NCI-H1417 (cell line): ENCODE data around the gene PARD3.
"Not testable (repeated sequence)": the region's sequence is repeated elsewhere in the genome, so short reads cannot be mapped to it uniquely, and the experiment has no call there.

ENCODE experiments used
- DNase-seq, 3 experiments: peaks; one replicate each; lab custom pipeline; 2025; lab: John Stamatoyannopoulos, UW

PARD3 gene

DNA sequence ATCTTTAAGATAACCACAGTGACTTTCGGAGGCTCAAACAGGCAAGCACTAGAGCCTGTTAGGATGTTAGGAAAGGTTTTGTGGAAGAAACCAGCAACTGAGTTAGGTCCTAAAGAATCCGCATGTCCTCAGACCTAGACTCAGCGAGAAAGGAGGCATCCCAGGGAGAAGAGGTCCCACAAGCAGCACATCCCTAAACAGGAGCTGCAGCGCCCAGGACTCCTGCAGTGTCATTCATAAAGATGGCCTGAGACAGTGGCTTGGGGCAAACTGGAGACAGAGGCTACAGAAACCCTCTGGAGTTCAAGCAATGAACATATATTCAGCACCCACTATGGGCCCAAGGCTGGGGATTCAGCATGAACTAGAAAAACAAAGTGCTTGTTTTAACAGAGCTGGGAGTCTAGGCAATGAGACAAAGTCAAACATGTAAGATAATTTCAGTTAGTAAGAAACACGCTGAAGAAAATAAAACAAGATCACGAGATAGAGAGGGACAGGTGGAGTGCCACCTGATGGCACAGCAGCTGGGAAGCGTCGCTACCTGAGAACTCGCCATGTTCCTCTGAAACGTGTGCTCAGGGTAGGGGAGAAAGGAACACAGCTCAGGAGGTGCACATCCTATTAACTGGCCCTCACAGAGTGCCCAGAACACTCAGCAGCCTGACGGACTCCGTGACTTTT lies 48.1 kb downstream of the PARD3 start:
- DNase-seq = peak in 1 of 3 experiments; percentile 51

DNA sequence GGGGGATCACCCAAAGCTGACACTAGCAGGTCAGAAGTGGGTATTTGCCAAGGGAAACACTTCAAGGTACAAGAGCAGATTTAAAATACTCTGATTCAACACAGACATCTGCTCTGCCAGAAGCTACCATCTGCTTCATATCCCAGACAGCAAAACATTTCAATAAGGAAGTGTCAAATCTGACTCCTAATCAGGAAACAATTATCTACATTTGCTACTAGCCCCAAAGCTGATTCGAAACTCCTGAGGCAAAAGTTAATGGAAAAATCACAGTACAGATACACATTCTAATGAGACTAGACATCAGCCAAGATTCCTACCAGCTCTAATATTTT lies 48.9 kb downstream of the PARD3 start:
- peak in 2 of 3 experiments; percentile 3 to 72 for DNase-seq

DNA sequence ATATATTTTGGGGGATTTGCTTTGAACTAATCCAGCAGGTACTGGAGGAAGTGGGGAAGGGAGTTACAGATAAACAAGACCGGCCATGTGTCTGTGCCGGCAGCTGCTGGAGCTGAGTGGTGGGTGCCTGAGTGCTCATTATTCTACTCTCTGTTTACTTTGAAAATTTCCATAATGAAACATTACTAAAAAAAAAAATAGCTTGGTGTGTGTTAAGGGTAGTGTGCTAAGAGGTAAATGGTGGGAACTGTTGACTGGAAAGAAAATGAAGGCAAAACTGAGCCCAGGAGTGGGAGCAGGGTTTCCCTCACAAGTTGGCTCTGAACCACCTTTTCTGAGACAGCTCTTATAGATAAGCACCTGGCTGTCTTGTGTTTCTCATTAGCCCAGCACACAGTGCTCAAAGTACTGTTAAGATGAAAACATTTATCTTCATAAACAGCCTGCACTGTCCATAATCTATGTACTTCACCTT lies 50.6 kb downstream of the PARD3 start:
- DNase-seq = peak in 2 of 3 experiments; percentile 27 to 74

DNA sequence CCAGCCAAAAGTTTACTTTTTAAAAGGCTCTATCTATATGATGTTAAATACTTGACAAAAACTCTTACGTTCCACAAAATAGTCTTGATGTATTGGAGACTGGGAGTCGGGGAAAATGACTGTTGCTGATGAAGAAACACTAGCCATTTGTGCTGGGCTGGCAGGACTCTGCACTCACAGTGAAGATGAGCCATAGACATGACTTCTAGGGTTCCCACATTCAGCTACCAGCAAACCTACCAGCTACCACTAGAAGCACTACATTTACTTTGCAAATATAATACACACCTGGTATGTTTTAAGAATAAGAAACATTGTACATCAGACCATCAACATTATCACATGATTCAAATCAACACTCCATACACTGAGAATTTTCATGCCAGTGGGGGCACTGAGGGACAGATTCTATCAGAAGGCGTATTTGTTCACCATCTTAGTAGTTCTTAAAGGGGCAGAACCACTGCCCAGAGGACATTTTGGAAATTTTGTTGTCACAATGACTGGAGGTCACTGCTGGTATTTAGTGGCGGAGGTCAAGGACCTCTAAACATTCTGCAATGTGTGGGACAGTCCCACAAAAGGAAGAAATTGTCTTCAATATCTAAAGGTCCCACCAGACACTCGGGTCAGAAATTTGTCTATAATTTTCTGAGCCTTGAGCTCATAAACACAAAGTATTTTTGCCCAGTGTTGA lies 52.3 kb downstream of the PARD3 start:
- no peak for DNase-seq

DNA sequence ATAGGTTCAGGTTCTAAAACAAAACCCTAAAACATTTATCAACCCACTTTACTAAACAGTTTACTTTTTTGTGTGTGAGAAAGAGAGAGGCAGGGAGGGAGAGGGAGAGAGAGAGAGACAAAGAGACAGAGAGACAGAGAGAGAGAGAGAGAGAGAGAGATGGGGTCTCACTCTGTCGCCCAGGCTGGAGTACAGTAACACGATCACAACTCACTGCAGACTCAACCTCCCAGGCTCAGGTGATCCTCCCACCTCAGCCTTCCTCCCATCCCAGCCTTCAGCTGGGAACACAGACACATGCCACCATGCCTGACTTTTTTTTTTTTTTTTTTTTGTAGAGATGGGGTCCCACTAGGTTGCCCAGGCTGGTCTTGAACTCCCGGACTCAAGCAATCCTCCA lies 52.9 kb downstream of the PARD3 start:
- no peak for DNase-seq

DNA sequence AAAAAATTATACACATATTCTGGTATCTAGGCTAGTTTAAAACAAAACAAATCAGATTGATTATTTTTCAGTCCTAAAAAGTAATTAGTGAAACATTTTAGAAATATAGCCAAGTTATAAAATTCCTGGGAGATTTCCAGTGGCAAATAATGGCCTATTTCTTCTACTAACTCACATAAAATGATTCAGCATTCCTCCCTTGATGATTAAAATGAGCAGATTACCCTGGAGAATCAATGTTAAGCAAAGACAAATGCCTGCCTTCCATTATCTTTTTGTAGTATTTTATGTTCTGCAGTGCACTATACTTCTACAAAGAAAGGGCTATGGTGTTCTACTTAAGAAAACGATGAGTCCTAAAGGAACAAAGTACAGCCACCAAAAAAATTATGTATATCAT lies 53.6 kb downstream of the PARD3 start:
- no peak for DNase-seq

DNA sequence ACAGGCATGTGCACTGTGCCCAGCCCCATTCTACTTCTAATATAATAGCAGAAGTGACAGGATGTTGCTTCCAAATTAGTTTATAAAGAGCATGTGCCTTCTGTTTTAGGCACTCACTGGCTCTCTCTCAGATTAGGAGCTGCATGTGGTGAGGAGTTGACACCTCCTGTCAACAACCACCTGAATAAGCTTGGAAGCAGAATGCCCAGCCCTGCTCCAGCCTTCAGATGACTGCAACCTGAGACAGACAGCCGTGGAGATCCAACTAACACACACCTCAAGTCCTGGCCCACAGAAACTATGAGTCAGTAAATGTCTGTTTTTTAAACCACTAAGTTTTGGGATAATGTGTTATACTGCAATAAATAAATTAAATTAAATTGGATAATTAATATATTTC lies 54.5 kb downstream of the PARD3 start:
- DNase-seq = no peak

DNA sequence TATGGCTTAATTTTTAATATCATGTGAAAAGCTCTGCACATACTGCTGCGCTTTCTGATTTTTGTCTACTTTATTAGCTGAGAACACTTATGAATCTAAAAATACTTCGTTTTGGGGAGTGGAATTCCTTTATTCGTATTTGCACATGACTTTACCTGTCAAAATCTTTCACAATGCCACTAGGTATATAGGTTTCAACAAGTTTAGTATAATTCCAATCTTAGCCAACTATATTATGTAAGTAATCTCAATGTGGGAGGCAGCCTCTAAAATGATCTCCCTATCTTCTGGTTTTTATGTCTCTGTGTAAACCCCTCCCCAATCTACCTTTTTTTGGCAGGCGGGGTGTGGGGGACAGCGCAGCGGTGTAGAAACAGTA lies 55.3 kb downstream of the PARD3 start:
- no peak for DNase-seq

DNA sequence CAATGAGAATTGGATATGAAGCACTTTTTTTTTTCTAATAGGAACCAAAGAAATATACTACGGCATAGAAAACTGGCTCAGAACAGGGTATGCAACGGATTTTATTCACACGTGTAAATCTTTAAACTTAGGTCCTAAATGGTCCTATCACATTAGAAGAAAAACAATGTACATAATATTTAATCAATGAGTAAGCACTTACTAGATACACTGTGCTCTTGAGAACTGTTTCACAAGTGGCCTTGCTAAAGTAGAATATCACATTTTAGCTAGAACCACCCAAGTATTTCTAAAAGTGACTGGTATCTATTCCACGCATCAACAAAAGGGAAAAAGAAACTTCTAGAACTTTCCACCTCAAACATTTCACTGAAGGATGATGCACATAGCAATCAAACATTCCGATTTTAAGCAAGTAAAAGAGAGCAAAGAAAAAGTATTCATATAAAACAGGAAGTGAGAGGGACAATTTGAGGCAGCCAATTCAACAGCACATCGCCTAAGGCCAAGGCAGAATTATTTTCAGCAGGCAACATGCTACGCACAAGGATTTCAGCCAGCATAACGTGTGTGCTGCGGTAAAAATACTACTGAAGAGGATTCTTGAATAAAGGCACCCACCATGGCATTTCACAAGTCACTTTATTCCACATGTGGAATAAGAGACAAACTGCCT lies 55.8 kb downstream of the PARD3 start:
- DNase-seq = no peak

DNA sequence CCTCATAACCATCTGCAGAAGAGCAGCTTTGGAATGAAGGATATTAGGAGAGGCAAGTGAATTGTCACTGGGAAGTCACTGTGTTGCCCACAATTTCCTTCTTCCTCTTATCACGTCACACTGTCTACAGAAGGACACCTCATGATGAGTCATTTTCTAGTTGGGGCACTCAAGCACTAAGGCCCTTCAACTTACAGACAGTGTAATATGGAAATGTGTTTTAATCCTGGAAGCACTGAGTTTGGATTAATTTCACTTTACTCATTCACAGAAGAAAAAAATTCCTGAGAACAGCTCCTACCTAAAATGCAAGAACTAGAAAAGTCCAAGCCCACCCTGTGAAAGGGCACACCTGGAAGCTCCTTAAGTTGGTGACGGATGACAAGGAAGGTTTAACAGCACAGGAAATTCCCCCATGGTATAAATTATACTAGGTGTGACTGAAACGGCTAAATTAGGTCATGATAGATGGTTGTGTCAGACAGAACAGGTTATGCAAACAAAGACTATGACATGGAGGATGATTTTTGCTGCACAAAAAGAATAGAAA lies 56.6 kb downstream of the PARD3 start:
- DNase-seq = no peak

DNA sequence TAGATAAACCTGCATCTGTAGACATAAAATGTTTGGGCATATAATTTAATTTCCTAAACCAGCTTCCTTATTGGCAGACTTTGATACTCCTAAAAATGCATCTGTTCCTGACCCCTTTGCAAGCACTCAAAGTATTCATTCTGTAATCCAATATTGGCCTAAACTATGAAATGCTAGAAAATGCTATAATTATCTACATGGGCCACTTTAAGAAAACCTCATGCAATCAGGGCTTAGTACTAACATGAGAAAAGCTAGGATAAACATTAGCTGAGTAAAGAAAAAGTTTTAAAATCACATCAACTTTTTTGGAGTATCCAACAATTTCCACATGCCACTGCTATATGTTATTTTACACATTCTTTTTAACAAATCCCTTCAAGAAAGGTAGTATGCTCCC lies 57.2 kb downstream of the PARD3 start:
- DNase-seq = no peak

DNA sequence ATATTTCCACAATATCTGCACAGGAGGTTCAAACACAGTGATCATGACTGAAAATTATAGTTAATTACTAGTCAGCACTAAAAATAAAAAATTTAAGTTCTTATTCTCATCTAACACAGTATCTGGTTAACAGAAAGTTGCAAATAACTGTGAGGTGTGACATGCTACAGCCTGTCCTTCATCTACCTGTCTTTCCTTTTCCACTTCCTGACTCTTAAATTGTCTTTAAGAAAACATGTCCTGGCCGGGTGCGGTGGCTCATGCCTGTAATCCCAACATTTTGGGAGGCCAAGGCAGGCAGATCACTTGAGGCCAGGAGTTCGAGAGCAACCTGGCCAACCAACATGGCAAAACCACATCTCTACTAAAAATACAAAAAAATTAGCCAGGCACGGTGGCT lies 57.9 kb downstream of the PARD3 start:
- DNase-seq = not testable (repeated sequence)

DNA sequence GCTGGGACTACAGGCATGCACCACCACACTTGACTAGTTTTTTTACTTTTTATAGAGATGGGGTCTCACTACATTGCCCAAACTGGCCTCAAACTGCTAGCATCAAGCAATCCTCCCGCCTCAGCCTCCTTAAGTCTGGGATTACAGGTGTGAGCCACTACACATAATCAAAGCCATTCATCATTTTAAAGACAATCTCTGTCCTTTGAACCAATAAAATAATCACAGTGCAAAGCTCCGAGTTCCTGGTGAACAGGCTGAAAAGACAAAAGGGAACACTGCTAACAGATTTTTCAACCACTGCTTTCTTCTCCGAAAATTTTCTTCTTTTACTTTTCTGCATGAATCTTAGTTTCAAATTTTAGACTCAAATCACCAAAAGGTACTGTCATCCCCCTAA lies 58.5 kb downstream of the PARD3 start:
- DNase-seq = no peak

DNA sequence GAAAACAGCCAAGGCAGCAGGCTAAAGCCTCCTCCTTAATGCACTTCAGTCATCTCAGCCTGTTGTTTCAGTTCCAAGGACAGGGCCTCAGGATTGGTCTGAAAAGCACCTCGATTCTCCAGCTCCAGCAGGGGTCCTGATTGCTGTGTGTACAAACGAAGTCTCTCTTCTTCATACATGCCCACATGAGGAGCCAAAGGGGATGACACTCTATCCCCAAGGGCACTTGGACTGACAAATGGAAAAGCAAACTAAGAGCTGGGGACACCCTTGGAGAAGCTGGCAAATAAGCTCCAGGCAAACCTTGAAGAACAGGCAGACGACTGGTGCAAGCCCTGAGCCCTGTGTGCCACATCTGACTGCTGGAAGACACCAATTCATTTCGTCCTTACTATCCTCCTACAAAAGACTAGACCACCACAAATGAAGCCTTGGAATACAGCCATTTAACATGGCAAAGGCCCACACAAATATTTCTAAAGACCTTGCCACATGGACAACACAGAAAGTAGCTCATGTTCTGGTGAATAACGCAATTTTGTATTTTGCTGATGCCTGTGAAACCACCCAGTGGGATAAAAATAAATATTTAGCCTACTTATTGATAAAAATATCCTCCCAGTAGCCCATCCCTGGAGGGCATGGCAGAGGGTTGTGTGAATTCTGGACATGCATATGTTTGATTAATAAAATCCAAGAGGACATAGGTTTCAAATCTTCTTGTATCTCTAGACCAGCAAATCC lies 61.9 kb downstream of the PARD3 start:
- DNase-seq = peak in 1 of 3 experiments; percentile 22

DNA sequence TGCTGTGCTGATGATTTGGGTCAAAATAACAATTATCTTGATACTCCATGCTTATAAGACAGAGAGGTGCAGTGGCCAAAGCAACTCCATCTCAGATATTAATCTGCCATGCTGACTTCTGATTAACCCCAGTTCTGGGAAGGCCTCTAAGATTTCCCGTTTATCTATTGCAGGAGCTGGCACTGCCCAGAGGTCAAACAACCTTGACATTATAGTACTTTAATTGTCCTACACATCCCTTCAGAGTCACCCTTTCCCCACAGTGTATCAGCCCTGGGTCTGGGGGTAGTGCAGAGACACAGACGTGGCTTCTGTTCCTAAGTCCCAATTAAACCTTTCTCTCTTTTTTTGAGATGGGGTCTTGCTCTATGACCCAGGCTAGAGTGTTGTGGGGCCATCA lies 63.8 kb downstream of the PARD3 start:
- DNase-seq = no peak

DNA sequence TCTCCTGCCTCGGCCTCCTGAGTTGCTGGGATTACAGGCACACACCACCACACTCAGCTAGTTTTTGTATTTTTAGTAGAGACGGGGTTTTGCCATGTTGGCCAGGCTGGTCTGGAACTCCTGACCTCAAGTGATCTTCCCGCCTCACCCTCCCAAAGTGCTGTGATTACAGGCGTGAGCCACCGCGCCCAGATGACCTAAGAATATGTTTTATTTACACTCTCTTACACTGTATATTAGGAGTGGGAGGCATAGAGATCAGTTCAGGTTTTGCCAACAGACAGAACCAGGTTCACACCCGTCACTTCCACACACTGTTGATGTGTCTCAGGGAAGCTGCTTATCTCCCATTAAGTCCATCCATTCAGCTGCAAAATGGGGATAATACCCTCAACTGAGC lies 64.3 kb downstream of the PARD3 start:
- DNase-seq = not testable (repeated sequence)

DNA sequence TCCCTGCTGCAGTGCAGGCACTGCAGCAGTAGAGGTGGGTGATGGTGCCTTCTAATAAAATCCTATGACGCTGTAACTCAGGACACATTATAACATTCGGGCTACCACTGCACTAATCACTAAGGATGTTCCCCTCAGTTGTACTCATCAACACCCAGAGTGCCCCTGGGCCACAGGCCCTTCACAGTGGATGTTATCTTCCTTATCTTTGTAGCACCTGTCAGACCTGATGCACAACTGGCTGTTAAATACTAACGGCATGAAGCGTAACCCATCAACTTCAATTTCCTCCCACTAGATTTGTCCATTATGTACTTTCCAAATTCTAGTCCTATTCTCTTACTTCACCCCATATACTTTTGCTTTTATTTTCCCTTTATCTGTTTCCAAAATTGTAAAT lies 66.3 kb downstream of the PARD3 start:
- no peak for DNase-seq

DNA sequence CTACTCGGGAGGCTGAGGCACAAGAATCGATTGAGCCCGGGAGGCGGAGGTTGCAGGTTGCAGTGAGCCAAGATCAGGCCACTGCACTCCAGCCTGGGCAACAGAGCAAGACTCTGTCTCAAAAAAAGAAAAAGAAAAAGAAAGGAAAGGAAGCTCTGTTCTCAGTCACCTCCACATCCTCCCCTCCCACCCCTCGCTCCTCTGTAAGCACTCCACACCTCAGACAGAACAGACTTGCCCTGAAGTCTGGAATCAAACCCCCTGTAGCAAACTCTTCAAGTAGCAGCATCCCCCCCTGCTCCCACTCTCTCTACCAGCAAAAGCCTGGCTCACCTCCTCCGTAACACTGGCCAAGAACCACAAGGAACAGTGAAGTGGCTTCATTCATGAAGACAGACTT lies 66.7 kb downstream of the PARD3 start:
- DNase-seq = no peak

DNA sequence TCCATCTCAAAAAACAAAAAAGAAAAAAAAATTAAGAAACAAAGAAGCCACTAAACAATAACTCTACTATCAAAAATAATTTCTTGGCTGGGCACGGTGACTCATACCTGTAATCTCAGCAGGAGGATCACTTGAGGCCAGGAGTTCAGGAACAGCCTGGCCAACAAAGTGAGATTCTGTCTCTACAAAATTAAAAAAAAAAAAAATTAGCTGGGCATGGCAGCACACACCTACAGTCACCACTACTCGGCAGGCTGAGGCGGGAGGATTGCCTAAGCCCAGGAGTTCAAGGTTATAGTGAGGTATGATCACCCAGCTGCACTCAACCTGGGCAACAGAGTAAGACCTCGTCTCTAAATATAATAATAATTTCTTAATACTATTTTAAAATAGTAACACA lies 69.0 kb downstream of the PARD3 start:
- DNase-seq = no peak

DNA sequence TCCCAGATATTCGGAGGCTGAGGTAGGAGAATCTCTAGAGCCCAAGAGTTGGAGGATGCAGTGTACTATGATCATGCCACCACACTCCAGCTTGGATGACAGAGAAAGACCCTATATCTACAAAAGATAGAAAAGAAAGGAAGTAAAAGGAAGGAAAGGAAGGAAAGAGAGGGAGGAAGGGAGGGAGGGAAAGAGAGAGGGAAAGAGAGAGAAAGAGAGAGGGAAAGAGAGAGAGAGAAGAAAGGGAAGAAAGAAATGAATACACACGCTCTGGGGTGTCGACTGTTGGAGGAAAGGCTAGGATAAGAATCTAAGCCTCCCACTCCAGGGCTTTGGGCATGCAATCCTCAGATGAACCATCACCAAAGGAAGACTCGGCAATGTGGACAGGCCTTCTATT lies 69.9 kb downstream of the PARD3 start:
- DNase-seq = no peak

DNA sequence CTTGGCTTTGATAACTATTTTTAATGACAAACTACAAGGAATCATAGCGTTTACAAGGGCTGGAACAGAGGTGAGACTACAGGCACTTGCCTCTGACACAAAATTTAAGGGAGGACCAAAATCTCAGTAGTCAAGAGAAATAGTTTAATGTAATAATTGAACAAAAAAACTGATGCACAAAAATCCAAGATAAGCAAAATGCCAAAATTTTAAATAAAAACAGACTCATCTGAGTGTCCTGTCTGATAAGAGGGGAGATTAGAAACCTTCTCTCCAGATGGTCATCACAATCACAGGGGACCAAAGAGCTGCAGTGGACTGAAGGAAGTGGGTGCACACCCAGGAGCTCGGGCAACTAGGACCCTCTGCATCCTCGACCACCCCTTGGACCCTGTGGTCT lies 70.5 kb downstream of the PARD3 start:
- no peak for DNase-seq

DNA sequence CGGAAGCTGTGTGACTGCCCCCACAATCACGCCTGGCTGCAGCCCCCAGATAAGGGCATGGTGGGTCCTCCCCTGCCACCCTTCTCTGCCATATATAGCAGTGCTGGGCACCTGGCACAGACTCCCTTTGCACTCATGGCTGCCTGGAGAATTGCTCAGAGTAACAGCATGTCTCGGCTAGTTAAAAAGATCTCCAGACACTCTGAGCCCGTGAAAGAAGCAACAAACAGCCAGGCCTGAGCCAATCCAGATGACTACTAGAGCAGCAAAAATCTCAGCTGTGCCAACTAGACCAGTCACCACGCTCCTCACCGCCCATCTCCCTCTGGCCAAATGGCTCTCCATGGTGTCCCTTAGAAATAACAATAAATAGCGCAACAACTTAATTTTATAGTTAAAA lies 71.3 kb downstream of the PARD3 start:
- no peak for DNase-seq
